CD4-positive, alpha-beta memory T cell (primary cell): ENCODE measurements around the gene NSMF. TPM values are rescaled to one million over a fixed set of nuclear protein-coding genes. Genes with fewer than 3 reads are reported as not detected.
A peak's percentile ranks its signal among the peaks of the same experiment; 100 is the strongest.

Source experiments
- CTCF ChIA-PET: fragments of 350-600 bp; sonication (Branson Sonifier 250); formaldehyde crosslinking; loops from one replicate; lab custom pipeline; 2021; ENCODE audit warnings: inconsistent platforms; ENCODE audit not compliant: partially characterized antibody; lab: Charles Lee
- POLR2A ChIA-PET: fragments of 350-600 bp; sonication (Branson Sonifier 250); formaldehyde crosslinking; loops from one replicate; lab custom pipeline; 2021; ENCODE audit not compliant: partially characterized antibody; lab: Charles Lee
- DNase-seq, 5 donors: peaks; one replicate each; pipeline versions ENCODE4 v3.0.0 to v3.0.0-alpha.2; 2020 to 2022; ENCODE audit warnings: mixed read lengths in 1 of 5
- H3K27ac ChIP-seq: one replicate; pipeline ENCODE4 v1.7.0; 2013; ENCODE audit warnings: low read depth, low read length
- H3K27me3 ChIP-seq: 2 replicates; pipeline ENCODE4 v1.7.0; 2013; ENCODE audit warnings: mild to moderate bottlenecking, low read length, moderate library complexity; ENCODE audit not compliant: insufficient read depth
- H3K36me3 ChIP-seq: 2 replicates; pipeline ENCODE4 v1.7.0; 2013; ENCODE audit warnings: mild to moderate bottlenecking, low read length, moderate library complexity; ENCODE audit not compliant: insufficient read depth
- H3K4me1 ChIP-seq: 2 replicates; pipeline ENCODE4 v1.7.0; 2013; ENCODE audit warnings: mild to moderate bottlenecking, low read length, moderate library complexity; ENCODE audit not compliant: insufficient read depth
- H3K4me3 ChIP-seq, 2 donors: one replicate each; pipeline ENCODE4 v1.7.0; 2013; ENCODE audit warnings: low read length in 2 of 2, mild to moderate bottlenecking in 1 of 2
- H3K9me3 ChIP-seq, 2 donors: one replicate each; pipeline ENCODE4 v1.7.0; 2013; ENCODE audit warnings: low read length in 2 of 2, control low read depth in 1 of 2; ENCODE audit not compliant: control insufficient read depth in 1 of 2
- H3K27ac Mint-ChIP-seq, 7 donors: one replicate each; pipeline ENCODE4 v1.8.0; 2020 to 2021; ENCODE audit warnings: mixed read lengths in 7 of 7, mild to moderate bottlenecking in 6 of 7, inconsistent platforms in 3 of 7, moderate library complexity in 3 of 7
- H3K27me3 Mint-ChIP-seq, 2 donors: one replicate each; pipeline ENCODE4 v1.8.0; 2020 to 2021; ENCODE audit warnings: mixed read lengths in 2 of 2
- H3K36me3 Mint-ChIP-seq, 2 donors: one replicate each; pipeline ENCODE4 v1.8.0; 2020 to 2021; ENCODE audit warnings: mixed read lengths in 2 of 2, inconsistent platforms in 1 of 2, mild to moderate bottlenecking in 1 of 2
- H3K4me1 Mint-ChIP-seq, 4 donors: one replicate each; pipeline ENCODE4 v1.8.0; 2020 to 2021; ENCODE audit warnings: mixed read lengths in 4 of 4, mild to moderate bottlenecking in 1 of 4
- H3K4me3 Mint-ChIP-seq, 8 donors: one replicate each; pipeline ENCODE4 v1.8.0; 2020 to 2021; ENCODE audit warnings: mixed read lengths in 8 of 8, mild to moderate bottlenecking in 7 of 8, moderate library complexity in 6 of 8, inconsistent platforms in 3 of 8
- H3K9me3 Mint-ChIP-seq, 8 donors: one replicate each; pipeline ENCODE4 v1.8.0; 2020 to 2021; ENCODE audit warnings: mixed read lengths in 8 of 8, mild to moderate bottlenecking in 5 of 8, inconsistent platforms in 3 of 8, moderate library complexity in 1 of 8
- intact Hi-C: fragments of 100-400 bp; cut with micrococcal nuclease; formaldehyde crosslinking; loops from one replicate; pipeline ENCODE4 v1.15.1; 2023
- polyA plus RNA-seq, 2 donors: library from polyadenylated mRNA; unstranded; fragments of 300-500 nt; fragmentation: Illumina TruSeq; gene quantifications; one replicate each; pipeline ENCODE4 v1.2.3, GENCODE V29; 2021
- total RNA-seq, 2 experiments: library from RNA; stranded (reverse); gene quantifications; one replicate each; pipeline ENCODE4 v1.2.3, GENCODE V29; 2021

The NSMF gene
- total and polyA plus RNA-seq, 4 experiments from 2014 or later = 3.8 to 20.9 (median 14.4) TPM

DNA sequence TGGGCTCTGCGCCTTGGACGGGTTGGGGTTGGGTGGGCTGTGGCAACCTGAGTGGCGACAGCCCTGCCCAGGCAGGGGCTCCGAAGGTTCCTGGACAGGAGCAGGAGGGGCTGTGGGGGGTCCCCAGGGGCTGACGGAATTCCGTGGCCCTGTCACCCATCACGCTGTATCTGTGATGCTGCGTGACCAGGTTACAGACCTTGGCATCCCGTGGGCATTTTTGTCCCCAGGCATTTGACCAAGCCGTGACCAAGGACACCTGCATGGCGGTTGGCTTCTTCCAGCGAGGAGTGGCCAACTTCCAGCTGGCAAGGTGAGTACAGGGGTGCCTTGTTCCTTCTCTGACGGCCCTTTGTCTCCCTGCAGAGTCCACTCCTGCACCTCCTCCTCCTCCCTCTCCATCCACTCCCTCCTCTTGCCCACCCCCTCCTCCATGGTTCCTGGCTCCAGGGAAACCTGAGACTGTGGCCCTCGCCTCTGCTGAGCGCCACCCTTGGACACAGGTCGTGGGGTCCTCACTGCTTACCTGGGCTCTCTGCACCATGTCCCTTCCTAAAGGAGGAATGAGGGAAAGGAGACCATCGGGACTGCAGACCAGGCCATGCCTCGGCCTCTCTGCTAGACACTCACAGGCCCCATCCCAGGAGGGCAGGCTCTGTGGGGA lies 33.0 kb downstream of the NSMF start:
- ChIA-PET POLR2A (no interaction called here), CTCF (no interaction called here)
- H3K9me3 ChIP-seq = no peaks in the 10 kb centered on the region
- H3K4me3 ChIP-seq = no peak overlapping the region
- H3K4me1 Mint-ChIP-seq = peaks cover 5 to 21% (median 9%) of the 10 kb centered on the region in 4 donors
- no peaks in the 10 kb centered on the region for H3K9me3 Mint-ChIP-seq
- peak in 1 of 5 donors; percentile 29 for DNase-seq
- no peaks in the 10 kb centered on the region for H3K27me3 Mint-ChIP-seq
- intact Hi-C loops = loop anchor here (10.0 kb wide), 1 partner anchor 129 kb away; the partner anchor contains the start of genes MRPL41 and PNPLA7
- peaks cover 21% of the 10 kb centered on the region for H3K4me1 ChIP-seq
- H3K27ac Mint-ChIP-seq = no peak overlapping the region
- no peaks in the 10 kb centered on the region for H3K36me3 ChIP-seq
- no peaks in the 10 kb centered on the region for H3K27me3 ChIP-seq
- no peaks in the 10 kb centered on the region for H3K36me3 Mint-ChIP-seq
- H3K27ac ChIP-seq = no peak overlapping the region
- no peak overlapping the region for H3K4me3 Mint-ChIP-seq

DNA sequence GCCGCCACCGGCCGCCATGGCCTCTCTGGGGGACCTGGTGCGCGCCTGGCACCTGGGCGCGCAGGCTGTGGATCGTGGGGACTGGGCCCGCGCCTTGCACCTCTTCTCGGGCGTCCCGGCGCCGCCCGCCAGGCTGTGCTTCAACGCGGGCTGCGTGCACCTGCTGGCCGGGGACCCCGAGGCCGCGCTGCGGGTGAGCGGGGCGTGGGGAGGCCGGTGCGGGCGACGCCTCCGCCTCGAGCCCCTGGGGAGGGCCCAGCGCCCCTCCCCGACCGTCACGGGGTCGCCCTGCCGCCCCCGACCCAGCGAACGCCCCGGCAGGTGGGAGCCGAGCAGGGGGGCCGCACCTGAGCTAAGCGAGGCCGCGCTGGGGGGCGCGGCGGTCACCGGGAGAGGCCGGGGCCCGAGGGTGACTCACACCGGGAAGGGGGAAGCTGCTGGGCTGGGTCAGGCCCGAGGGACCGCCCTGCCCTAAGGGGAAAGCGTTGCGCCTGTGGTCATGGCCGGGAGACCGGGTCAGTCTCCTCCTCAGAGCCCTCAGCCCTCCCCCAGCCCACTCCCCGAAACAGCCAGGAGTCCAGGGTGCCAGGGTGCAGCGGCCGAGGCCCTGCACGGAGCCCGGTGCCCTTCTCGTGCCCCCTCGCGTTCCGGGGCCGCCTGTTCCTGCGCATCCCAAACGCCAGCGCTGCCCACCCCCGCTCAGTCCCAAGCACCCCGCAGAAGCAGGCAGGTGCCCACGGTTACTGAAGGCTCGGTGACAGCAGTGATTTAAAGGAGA lies 35.4 kb downstream of the NSMF start:
- Histone ChIP-seq H3K27me3 (no peaks in the 10 kb centered on the region), H3K4me1 (peaks cover 24% of the 10 kb centered on the region), H3K27ac (no peak overlapping the region), H3K4me3 (peak overlapping the region in 1 of 2 donors; percentile 57), H3K9me3 (no peaks in the 10 kb centered on the region), H3K36me3 (no peaks in the 10 kb centered on the region)
- peak overlapping the region in 6 of 8 donors; percentile 72 to 82 (median 75) for H3K4me3 Mint-ChIP-seq
- ChIA-PET CTCF (interaction anchor here (1.0 kb wide), 2 partner anchors 20 kb away, joined by 4 to 6 read pairs; no protein-coding TSS in a partner anchor), POLR2A (interaction anchor here (0.8 to 2.1 kb wide), 18 partner anchors 10 to 707 kb away, joined by 3 to 14 read pairs (median 5); partner anchors contain the start of genes MRPL41, NELFB, NRARP and NSMF)
- H3K27me3 Mint-ChIP-seq = no peaks in the 10 kb centered on the region
- DNase-seq = no peak
- H3K27ac Mint-ChIP-seq = peak overlapping the region in 1 of 7 donors; percentile 87
- H3K4me1 Mint-ChIP-seq = peaks cover 5 to 21% (median 9%) of the 10 kb centered on the region in 4 donors
- intact Hi-C loops = loop anchor here (1.0 to 10.0 kb wide), 3 partner anchors 22 to 131 kb away; partner anchors contain the start of genes MRPL41, NSMF and PNPLA7
- no peaks in the 10 kb centered on the region for H3K36me3 Mint-ChIP-seq
- H3K9me3 Mint-ChIP-seq = no peaks in the 10 kb centered on the region

DNA sequence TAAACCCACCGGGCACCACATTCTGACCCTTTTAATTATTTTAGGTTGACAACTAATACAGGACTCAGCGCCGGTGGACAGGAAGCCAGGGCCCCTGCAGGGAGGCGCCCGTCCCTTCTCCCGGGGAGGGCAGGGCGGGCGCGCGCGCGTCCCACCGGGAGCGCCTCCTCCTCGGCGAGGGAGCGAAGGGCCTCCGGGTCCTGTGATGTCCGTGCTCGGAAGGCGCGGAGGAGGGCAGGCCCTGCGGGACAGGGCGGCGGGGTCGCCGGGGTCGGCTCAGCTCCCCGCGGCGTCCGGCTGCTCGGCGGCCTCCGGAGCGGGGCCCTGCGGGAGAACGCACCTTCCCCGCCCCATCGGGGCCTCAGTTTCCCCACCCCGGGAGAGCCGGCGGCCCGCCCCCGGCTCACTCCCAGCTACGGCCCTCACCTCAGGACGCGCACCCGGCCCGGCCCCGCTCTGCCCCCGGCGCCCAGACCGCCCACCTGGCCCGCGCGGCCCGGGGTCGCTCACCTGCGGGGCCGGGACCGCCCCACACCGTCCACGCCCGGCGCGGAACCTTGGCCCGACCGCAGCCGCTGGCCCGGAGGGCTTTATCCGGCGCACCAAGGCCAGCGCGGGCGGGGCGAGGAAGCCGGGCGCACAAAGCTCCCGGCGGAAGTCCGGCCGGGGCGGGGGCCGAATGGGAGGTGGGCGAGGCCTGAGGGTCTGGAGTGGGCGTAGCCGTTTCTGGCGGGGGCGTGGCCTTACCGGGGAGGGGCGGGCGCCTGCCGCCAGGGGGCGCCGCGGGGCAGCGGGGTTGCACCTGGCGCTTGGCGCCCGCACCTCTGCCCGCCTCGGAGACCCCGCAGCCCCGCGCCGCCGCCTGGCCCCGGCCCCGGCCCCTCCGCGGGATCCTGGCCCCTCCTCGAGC lies 36.3 kb downstream of the NSMF start, which contains the start of the genes EXD3 and NOXA1:
Gene EXD3, minus strand, starts transcription at position 559 of the 910 bp plus-strand sequence. CDS start 27,805 bp downstream, outside the sequence.
Gene NOXA1, plus strand, starts transcription at position 790 of the 910 bp plus-strand sequence. CDS start 137 bp downstream, outside the sequence.
- peak within 1 kb of the TSS; percentile 57 for H3K4me3 ChIP-seq
- peak; percentile 89 to 93 (median 91) for DNase-seq
- H3K27ac ChIP-seq = peak within 1 kb of the TSS; percentile 43
- H3K9me3 ChIP-seq = no peaks in the 10 kb centered on the region
- no peaks in the 10 kb centered on the region for H3K27me3 ChIP-seq
- CTCF ChIA-PET = interaction anchor here (0.5 to 1.0 kb wide), 4 partner anchors 20 to 99 kb away, joined by 3 to 4 read pairs (median 3); no protein-coding TSS in a partner anchor
- H3K4me1 Mint-ChIP-seq = peaks cover 5 to 21% (median 9%) of the 10 kb centered on the region in 4 donors
- H3K4me3 Mint-ChIP-seq = peak within 1 kb of the TSS; percentile 82 to 87 (median 85)
- peak within 1 kb of the TSS; percentile 37 to 87 (median 73) for H3K27ac Mint-ChIP-seq
- intact Hi-C loops = loop anchor here (1.0 to 10.0 kb wide), 4 partner anchors 22 to 132 kb away; partner anchors contain the start of genes MRPL41, NSMF and PNPLA7
- POLR2A ChIA-PET = interaction anchor here (0.7 to 2.1 kb wide), 24 partner anchors 11 to 706 kb away, joined by 3 to 14 read pairs (median 4); partner anchors contain the start of genes ENTPD8, MRPL41, NELFB and NRARP
- no peaks in the 10 kb centered on the region for H3K27me3 Mint-ChIP-seq
- peaks cover 24% of the 10 kb centered on the region for H3K4me1 ChIP-seq
- no peaks in the 10 kb centered on the region for H3K9me3 Mint-ChIP-seq
- no peaks in the 10 kb centered on the region for H3K36me3 ChIP-seq
- H3K36me3 Mint-ChIP-seq = no peaks in the 10 kb centered on the region

DNA sequence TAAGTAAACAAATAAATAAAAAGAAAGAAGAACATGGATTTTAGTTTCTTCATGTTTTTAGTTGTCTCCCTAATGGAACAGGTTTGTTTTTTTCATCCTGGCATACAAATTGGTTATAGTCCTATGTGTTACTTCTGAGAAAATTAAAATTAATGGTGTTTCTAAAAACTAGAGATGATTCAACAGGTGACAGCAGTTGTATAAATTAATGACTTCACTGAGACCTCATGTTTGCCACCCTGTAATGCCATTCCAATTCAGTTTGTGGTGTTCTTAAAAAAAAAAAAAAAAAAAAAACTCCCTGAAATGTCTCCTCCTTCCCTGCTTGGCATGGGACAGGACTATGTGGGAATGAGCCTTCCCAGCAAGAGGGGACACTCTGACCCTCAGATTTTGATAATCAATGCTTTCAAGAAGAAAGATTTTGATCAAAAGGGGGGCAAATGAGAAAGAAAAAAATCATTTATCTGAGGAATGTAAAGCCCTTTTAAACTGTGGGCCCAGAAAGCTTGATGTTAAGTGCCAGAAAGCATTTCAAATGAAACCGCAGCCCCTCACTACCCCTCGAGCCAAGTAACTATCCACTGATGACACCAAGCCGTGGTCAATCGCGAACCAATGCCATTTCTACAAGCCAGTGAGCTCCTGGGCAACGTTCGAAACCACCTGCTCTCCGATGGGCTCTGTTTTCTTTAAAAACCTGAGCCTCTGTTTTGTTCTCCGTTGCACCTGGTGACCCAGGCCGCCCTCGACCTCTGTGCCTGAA lies 37.1 kb downstream of the NSMF start:
- POLR2A ChIA-PET = interaction anchor here (0.7 to 1.7 kb wide), 17 partner anchors 10 to 705 kb away, joined by 3 to 14 read pairs (median 4); partner anchors contain the start of genes ENTPD8, MRPL41, NELFB and NSMF
- Mint-ChIP-seq H3K36me3 (no peaks in the 10 kb centered on the region), H3K27ac (peak overlapping the region; percentile 48 to 80 (median 73)), H3K4me3 (peak overlapping the region; percentile 82 to 87 (median 85)), H3K4me1 (peaks cover 5 to 21% (median 9%) of the 10 kb centered on the region in 4 donors), H3K9me3 (no peaks in the 10 kb centered on the region), H3K27me3 (no peaks in the 10 kb centered on the region)
- H3K4me1 ChIP-seq = peaks cover 24% of the 10 kb centered on the region
- CTCF ChIA-PET = interaction anchor here (0.9 kb wide), 1 partner anchor 41 kb away, joined by 3 read pairs; no protein-coding TSS in a partner anchor
- intact Hi-C loops = loop anchor here (1.0 to 10.0 kb wide), 3 partner anchors 35 to 133 kb away; partner anchors contain the start of genes MRPL41, NSMF and PNPLA7
- no peak for DNase-seq
- no peaks in the 10 kb centered on the region for H3K36me3 ChIP-seq
- peak overlapping the region; percentile 57 for H3K4me3 ChIP-seq
- no peaks in the 10 kb centered on the region for H3K27me3 ChIP-seq
- peak overlapping the region; percentile 43 for H3K27ac ChIP-seq
- no peaks in the 10 kb centered on the region for H3K9me3 ChIP-seq

DNA sequence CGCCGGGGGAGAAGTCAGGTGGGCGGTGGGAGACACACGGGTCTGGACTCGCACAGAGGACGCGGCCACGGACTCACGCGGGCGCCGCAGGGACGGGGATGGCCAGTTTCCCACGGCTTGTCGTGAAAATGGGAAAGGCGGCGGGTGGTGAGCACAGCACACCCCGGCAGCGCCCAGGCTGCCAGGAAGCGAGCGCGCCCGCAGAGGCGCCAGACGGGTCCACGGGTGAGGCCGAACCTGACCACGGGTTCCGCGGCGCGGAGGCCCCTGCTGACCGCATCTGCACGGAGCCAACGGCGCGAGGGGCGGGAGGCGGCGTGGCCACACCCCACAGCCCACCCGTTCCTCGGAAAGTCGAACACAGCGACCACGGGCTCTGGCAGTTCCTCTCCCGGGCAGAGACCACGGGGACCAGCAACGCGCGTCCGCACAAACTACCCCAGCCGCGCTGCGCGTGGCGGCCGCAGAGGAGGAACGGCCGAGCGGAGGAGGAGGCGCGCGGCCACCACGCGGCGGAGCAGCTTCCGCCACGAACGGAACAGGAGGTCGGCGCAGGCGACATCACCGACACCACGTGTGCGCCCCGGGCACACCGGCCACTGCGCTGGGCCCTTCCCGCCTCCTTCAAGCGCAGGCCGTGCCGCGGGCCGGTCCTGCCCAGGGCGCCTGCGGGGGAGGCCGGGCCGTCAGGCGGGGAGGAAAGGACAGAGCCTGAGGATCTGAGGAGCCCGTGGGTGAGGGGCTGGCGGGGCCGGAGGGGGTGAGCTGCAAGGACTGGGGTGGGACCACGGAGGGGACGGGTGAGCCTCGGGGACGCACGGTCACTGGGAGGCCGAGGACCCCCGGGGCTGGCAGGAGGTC lies 41.7 kb downstream of the NSMF start:
- Mint-ChIP-seq H3K4me1 (peaks cover 6 to 18% (median 11%) of the 10 kb centered on the region in 4 donors), H3K27ac (peak overlapping the region in 1 of 7 donors; percentile 57), H3K36me3 (no peaks in the 10 kb centered on the region), H3K27me3 (no peaks in the 10 kb centered on the region), H3K4me3 (peak overlapping the region in 6 of 8 donors; percentile 29 to 86 (median 62)), H3K9me3 (no peaks in the 10 kb centered on the region)
- DNase-seq = peak in 1 of 5 donors; percentile 27
- Histone ChIP-seq H3K27ac (no peak overlapping the region), H3K4me3 (no peak overlapping the region), H3K36me3 (no peaks in the 10 kb centered on the region), H3K4me1 (peaks cover 15% of the 10 kb centered on the region), H3K9me3 (no peaks in the 10 kb centered on the region), H3K27me3 (no peaks in the 10 kb centered on the region)
- ChIA-PET POLR2A (no interaction called here), CTCF (no interaction called here)
- intact Hi-C loops = no loop called here
